GM23248 (cell line): ENCODE measurements around the gene WNT3A. TPM values are rescaled to one million over a fixed set of nuclear protein-coding genes. Genes with fewer than 3 reads are reported as not detected.
A peak's percentile ranks its signal among the peaks of the same experiment; 100 is the strongest.

Experiments
- DNase-seq: peaks from one replicate; pipeline ENCODE4 v3.0.0-alpha.2; 2015
- H2AFZ ChIP-seq: fragments of 200-600 bp; sonication (generic); 2 replicates; pipeline ENCODE4 v1.6.1; 2016; ENCODE audit warnings: antibody characterized with exemption
- H3F3A ChIP-seq: fragments of 200-600 bp; sonication (generic); 2 replicates; pipeline ENCODE4 v1.6.1; 2016; ENCODE audit warnings: mild to moderate bottlenecking, antibody characterized with exemption, mixed run types; ENCODE audit not compliant: insufficient read depth
- H3K27ac ChIP-seq: fragments of 200-600 bp; sonication (generic); 2 replicates; pipeline ENCODE4 v1.5.1; 2016; ENCODE audit warnings: mild to moderate bottlenecking
- H3K27me3 ChIP-seq: fragments of 200-600 bp; sonication (generic); replicated peaks from 2 replicates; pipeline ENCODE4 v1.6.1; 2016; ENCODE audit warnings: mild to moderate bottlenecking; ENCODE audit not compliant: insufficient read depth
- H3K36me3 ChIP-seq: fragments of 200-600 bp; sonication (generic); 2 replicates; pipeline ENCODE4 v1.6.1; 2016; ENCODE audit warnings: low read depth, mild to moderate bottlenecking
- H3K4me1 ChIP-seq: fragments of 200-600 bp; sonication (generic); 2 replicates; pipeline ENCODE4 v1.6.1; 2016; ENCODE audit warnings: mild to moderate bottlenecking; ENCODE audit not compliant: insufficient read depth
- H3K4me2 ChIP-seq: fragments of 200-600 bp; sonication (generic); one replicate; pipeline ENCODE4 v1.6.1; 2016; ENCODE audit warnings: mild to moderate bottlenecking; ENCODE audit not compliant: unreplicated experiment
- H3K4me3 ChIP-seq: fragments of 200-600 bp; sonication (generic); 2 replicates; pipeline ENCODE4 v1.5.1; 2016; ENCODE audit warnings: mild to moderate bottlenecking
- H3K79me2 ChIP-seq: fragments of 200-600 bp; sonication (generic); 2 replicates; pipeline ENCODE4 v1.6.1; 2016; ENCODE audit warnings: mild to moderate bottlenecking; ENCODE audit not compliant: insufficient read depth
- H3K9ac ChIP-seq: fragments of 200-600 bp; sonication (generic); 2 replicates; pipeline ENCODE4 v1.6.1; 2016; ENCODE audit warnings: mild to moderate bottlenecking
- H3K9me2 ChIP-seq: fragments of 200-600 bp; sonication (generic); 2 replicates; pipeline ENCODE4 v1.6.1; 2016; ENCODE audit warnings: mixed run types, mild to moderate bottlenecking, moderate library complexity; ENCODE audit not compliant: insufficient read depth
- H3K9me3 ChIP-seq: fragments of 200-600 bp; sonication (generic); one replicate; pipeline ENCODE4 v1.6.1; 2017; ENCODE audit warnings: low read depth
- H4K20me1 ChIP-seq: fragments of 200-600 bp; sonication (generic); 2 replicates; pipeline ENCODE4 v1.6.0; 2016; ENCODE audit not compliant: insufficient read depth
- EZH2 ChIP-seq: fragments of 200-600 bp; sonication (generic); IDR thresholded peaks from 2 replicates; pipeline ENCODE4 v1.6.1; 2018; ENCODE audit warnings: antibody characterized with exemption, mild to moderate bottlenecking; ENCODE audit not compliant: insufficient read depth, poor library complexity, severe bottlenecking
- EZH2phosphoT487 ChIP-seq: fragments of 200-600 bp; sonication (generic); IDR thresholded peaks from 2 replicates; pipeline ENCODE4 v1.6.1; 2018; ENCODE audit warnings: antibody characterized with exemption, moderate library complexity, mild to moderate bottlenecking, low read depth; ENCODE audit not compliant: insufficient read depth
- WGBS, 2 experiments: methylation state at CpG; one replicate each; pipeline ENCODE4 v1.1.6; 2015 to 2017; ENCODE audit warnings: low lambda C conversion rate in 2 of 2, low coverage in 1 of 2; ENCODE audit errors: missing lambda C conversion rate in 2 of 2; 5-methylcytosine and 5-hydroxymethylcytosine counted together
- in situ Hi-C: fragments of 300-500 bp; cut with MboI; formaldehyde crosslinking; loops from 2 replicates; pipeline ENCODE4 v1.15.0; 2020
- polyA plus RNA-seq: library from polyadenylated mRNA; unstranded; fragments of >200 nt; fragmentation: Nextera tagmentation; extraction: Ambion mirVana; gene quantifications from 2 replicates; pipeline ENCODE4 v1.2.1, GENCODE V29; 2016
- total RNA-seq: library from RNA; depleted of rRNA; stranded (reverse); fragments of >200 nt; shearing (Covaris generic); gene quantifications from 2 replicates; pipeline ENCODE4 v1.2.3, GENCODE V29; 2014

The WNT3A gene
- total and polyA plus RNA-seq, 2 experiments from 2014 or later, result not detected

DNA sequence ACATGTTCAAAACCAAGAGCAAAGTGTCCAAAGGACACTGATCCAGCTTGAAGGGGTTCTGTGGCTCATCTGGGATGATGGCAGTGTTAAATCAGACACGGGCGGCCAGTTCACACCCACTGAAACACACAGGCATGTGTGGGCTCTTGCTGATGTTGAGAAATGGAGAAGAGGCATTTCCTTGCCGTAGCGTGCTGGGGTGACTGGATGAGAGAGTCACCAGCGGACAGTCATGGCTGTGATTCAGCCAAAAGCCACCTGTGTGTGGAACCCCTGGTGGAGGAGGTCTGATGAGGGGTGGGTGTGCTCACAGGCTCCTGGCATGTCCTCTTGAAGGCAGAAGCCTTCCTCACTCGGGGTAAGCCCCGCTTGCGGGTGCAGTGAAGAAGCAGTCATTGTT lies 89.1 kb downstream of the WNT3A start:
- peaks cover 24% of the 10 kb centered on the region for H3K4me1 ChIP-seq
- in situ Hi-C loops, result no loop called here
- peak; percentile 60 for DNase-seq
- H3K36me3 ChIP-seq, result peaks cover 20% of the 10 kb centered on the region; the same call in 1 of the 2 replicates
- H4K20me1 ChIP-seq, result peaks cover 56% of the 10 kb centered on the region
- peaks cover 100% of the 10 kb centered on the region for H3K79me2 ChIP-seq
- H3K9me3 ChIP-seq, result no peaks in the 10 kb centered on the region
- H3K27me3 ChIP-seq, result no peaks in the 10 kb centered on the region
- H3K4me2 ChIP-seq, result no peak overlapping the region
- H3K9ac ChIP-seq, result no peak overlapping the region
- H3K9me2 ChIP-seq, result no peaks in the 10 kb centered on the region
- no peak for TF ChIP-seq EZH2
- no peak for TF ChIP-seq EZH2phosphoT487
- peak overlapping the region; percentile 36 for H3K27ac ChIP-seq
- 73 to 75% methylated on average over 8 of the region's 8 CpGs for WGBS, 2 experiments
- H3K4me3 ChIP-seq, result no peak overlapping the region
- peaks cover 42% of the 10 kb centered on the region for H3F3A ChIP-seq
- H2AFZ ChIP-seq, result no peak overlapping the region

DNA sequence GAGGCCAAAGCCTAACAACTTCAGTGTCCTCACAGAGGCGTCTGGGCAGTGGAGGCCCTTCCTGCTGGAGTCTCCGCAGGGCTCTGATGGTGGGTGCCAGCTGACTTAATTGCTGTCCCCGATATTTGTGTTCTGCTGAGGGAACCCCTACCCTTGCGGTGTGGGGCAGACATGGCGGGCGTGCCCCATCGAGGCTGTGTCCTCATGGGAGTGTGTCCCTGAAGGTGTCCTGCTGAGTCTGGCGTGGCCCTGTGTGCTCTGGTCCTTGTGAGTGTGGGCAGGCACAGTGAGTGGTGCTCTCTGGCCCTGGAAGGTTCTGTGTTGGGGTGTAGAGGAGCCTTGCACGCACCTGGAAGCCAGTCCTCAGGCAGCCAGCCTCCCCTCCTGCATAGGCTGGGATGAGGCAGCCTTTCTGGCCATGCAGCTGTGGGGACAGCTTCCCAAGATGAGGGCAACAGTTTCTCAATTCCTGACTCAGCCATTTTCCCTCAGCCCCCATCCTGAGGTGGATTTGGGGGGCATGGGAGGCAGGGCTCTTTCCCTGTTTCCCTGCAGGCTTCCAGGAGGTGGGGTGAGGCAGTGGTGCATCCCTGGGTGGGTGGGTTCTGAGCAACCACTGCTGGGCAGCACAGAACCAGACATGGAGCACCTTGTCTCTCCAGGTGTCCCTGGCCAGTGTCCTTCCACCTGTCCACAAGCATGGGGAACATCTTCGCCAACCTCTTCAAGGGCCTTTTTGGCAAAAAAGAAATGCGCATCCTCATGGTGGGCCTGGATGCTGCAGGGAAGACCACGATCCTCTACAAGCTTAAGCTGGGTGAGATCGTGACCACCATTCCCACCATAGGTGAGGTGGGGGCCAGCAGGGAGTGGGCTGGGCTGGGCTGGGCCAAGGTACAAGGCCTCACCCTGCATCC lies 89.9 kb downstream of the WNT3A start:
- H3K36me3 ChIP-seq, result peaks cover 20% of the 10 kb centered on the region; the same call in 1 of the 2 replicates
- no peak for DNase-seq
- H3K9ac ChIP-seq, result no peak overlapping the region
- no peak for TF ChIP-seq EZH2phosphoT487
- no peak for TF ChIP-seq EZH2
- no peak overlapping the region; the same call in 1 of the 2 replicates for H3K27ac ChIP-seq
- H3K4me2 ChIP-seq, result no peak overlapping the region
- H3K9me2 ChIP-seq, result no peaks in the 10 kb centered on the region
- H3K4me1 ChIP-seq, result peaks cover 16% of the 10 kb centered on the region
- peaks cover 49% of the 10 kb centered on the region for H4K20me1 ChIP-seq
- peaks cover 39% of the 10 kb centered on the region for H3F3A ChIP-seq
- no peak overlapping the region for H3K4me3 ChIP-seq
- no peaks in the 10 kb centered on the region for H3K9me3 ChIP-seq
- in situ Hi-C loops, result no loop called here
- no peak overlapping the region for H2AFZ ChIP-seq
- peaks cover 100% of the 10 kb centered on the region for H3K79me2 ChIP-seq
- no peaks in the 10 kb centered on the region for H3K27me3 ChIP-seq
- 95 to 96% methylated on average over 13 of the region's 13 CpGs for WGBS, 2 experiments

DNA sequence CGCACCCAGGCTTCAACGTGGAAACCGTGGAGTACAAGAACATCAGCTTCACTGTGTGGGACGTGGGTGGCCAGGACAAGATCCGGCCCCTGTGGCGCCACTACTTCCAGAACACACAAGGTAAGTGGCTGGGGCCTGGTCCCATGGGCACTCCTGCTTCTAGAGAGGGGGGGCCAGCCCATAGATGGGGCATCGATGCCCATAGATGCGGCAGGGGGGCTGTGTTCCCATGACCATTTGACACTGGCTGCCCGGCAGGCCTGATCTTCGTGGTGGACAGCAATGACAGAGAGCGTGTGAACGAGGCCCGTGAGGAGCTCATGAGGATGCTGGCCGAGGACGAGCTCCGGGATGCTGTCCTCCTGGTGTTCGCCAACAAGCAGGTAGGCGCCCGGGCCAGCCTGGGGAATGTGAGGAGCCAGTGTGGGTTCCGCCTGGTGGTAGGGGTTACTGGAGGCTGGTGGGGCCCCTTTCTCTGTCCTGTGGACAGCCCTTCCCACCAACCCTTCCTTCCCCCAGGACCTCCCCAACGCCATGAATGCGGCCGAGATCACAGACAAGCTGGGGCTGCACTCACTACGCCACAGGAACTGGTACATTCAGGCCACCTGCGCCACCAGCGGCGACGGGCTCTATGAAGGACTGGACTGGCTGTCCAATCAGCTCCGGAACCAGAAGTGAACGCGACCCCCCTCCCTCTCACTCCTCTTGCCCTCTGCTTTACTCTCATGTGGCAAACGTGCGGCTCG lies 90.7 kb downstream of the WNT3A start:
- no peak overlapping the region for H3K27ac ChIP-seq
- peaks cover 40% of the 10 kb centered on the region for H4K20me1 ChIP-seq
- in situ Hi-C loops, result no loop called here

DNA sequence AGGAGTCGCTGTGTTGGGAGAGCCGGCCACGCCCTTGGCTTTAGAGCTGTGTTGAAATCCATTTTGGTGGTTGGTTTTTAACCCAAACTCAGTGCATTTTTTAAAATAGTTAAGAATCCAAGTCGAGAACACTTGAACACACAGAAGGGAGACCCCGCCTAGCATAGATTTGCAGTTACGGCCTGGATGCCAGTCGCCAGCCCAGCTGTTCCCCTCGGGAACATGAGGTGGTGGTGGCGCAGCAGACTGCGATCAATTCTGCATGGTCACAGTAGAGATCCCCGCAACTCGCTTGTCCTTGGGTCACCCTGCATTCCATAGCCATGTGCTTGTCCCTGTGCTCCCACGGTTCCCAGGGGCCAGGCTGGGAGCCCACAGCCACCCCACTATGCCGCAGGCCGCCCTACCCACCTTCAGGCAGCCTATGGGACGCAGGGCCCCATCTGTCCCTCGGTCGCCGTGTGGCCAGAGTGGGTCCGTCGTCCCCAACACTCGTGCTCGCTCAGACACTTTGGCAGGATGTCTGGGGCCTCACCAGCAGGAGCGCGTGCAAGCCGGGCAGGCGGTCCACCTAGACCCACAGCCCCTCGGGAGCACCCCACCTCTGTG lies 91.6 kb downstream of the WNT3A start:
- no peak overlapping the region; the same call in 1 of the 2 replicates for H3K27ac ChIP-seq
- no peak overlapping the region for H3K9ac ChIP-seq
- no peaks in the 10 kb centered on the region for H3K27me3 ChIP-seq
- peaks cover 33% of the 10 kb centered on the region for H3F3A ChIP-seq
- no peak for DNase-seq
- no peaks in the 10 kb centered on the region for H3K9me3 ChIP-seq
- H3K4me3 ChIP-seq, result no peak overlapping the region
- peaks cover 90% of the 10 kb centered on the region for H3K79me2 ChIP-seq
- H3K9me2 ChIP-seq, result no peaks in the 10 kb centered on the region
- 84 to 89% methylated on average over 27 to 28 of the region's 28 CpGs for WGBS, 2 experiments
- H2AFZ ChIP-seq, result no peak overlapping the region
- in situ Hi-C loops, result no loop called here
- H3K36me3 ChIP-seq, result peaks cover 20% of the 10 kb centered on the region; the same call in 1 of the 2 replicates
- H3K4me2 ChIP-seq, result no peak overlapping the region
- peaks cover 8% of the 10 kb centered on the region for H3K4me1 ChIP-seq
- TF ChIP-seq EZH2phosphoT487, result no peak
- TF ChIP-seq EZH2, result no peak
- H4K20me1 ChIP-seq, result peaks cover 35% of the 10 kb centered on the region

More for the DNA sequence above, 90.7 kb downstream of the WNT3A start:
- TF ChIP-seq EZH2, result no peak
- TF ChIP-seq EZH2phosphoT487, result no peak
- WGBS, 2 experiments, result 84 to 87% methylated on average over 32 to 34 of the region's 34 CpGs
- Histone ChIP-seq H3K4me1 (peaks cover 8% of the 10 kb centered on the region; the same call in 1 of the 2 replicates), H3K79me2 (peaks cover 99% of the 10 kb centered on the region), H3F3A (peaks cover 33% of the 10 kb centered on the region), H3K9me2 (no peaks in the 10 kb centered on the region), H3K9ac (no peak overlapping the region), H3K36me3 (peaks cover 20% of the 10 kb centered on the region; the same call in 1 of the 2 replicates), H3K4me3 (no peak overlapping the region), H3K27me3 (no peaks in the 10 kb centered on the region), H2AFZ (no peak overlapping the region), H3K9me3 (no peaks in the 10 kb centered on the region), H3K4me2 (no peak overlapping the region)
- DNase-seq, result no peak
